GM12864 (cell line): ENCODE data around the gene SIGLEC10.

ENCODE experiments used
- DNase-seq: peaks from one replicate; pipeline ENCODE4 v3.0.0-alpha.2; 2011; ENCODE audit warnings: low read depth
- H3K4me3 ChIP-seq: 2 replicates; pipeline ENCODE4 v1.5.1; 2011; ENCODE audit warnings: mild to moderate bottlenecking, low read depth, low read length, control low read depth
- TF ChIP-seq, protein P1 (sequence below): IDR thresholded peaks from 2 replicates; pipeline ENCODE4 v1.5.1; 2011; ENCODE audit warnings: low read depth, mild to moderate bottlenecking, moderate library complexity, low read length, control low read depth, inconsistent platforms; ENCODE audit errors: missing control alignments

Gene SIGLEC10

DNA sequence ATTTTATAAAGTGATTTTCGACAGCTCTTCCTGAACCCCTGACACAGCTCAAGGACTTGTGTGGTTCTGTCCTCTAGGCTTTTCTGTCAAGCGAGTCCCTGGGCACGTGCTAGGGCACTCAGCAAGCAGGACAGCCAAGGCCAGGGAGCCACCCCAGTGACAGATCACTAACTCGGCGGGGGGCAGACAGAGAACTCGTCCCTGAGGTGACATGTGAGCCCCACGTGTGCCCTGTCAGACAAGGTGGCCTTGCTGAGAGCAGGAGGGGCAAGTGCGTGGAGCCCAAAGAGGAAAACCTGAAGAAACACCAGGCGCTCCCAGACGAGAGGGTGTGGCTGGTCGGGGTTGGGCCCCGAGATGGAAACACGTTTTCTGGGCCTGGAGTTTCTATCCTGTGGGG, 56.2 kb downstream of the SIGLEC10 start:
- no peak overlapping the region for H3K4me3 ChIP-seq
- TF ChIP-seq, protein P1, sequence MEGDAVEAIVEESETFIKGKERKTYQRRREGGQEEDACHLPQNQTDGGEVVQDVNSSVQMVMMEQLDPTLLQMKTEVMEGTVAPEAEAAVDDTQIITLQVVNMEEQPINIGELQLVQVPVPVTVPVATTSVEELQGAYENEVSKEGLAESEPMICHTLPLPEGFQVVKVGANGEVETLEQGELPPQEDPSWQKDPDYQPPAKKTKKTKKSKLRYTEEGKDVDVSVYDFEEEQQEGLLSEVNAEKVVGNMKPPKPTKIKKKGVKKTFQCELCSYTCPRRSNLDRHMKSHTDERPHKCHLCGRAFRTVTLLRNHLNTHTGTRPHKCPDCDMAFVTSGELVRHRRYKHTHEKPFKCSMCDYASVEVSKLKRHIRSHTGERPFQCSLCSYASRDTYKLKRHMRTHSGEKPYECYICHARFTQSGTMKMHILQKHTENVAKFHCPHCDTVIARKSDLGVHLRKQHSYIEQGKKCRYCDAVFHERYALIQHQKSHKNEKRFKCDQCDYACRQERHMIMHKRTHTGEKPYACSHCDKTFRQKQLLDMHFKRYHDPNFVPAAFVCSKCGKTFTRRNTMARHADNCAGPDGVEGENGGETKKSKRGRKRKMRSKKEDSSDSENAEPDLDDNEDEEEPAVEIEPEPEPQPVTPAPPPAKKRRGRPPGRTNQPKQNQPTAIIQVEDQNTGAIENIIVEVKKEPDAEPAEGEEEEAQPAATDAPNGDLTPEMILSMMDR = no peak
- no peak for DNase-seq
